OCI-LY3 (cell line): ENCODE results near the gene HOXB1.

Source experiments
- H2AFZ ChIP-seq: fragments of 200-600, 300-600 bp; shearing (Covaris generic); 2 replicates; pipeline ENCODE4 v1.6.0; 2014; ENCODE audit warnings: antibody characterized with exemption, low read depth, low read length
- H3K27ac ChIP-seq: fragments of 200-600, 300-600 bp; sonication (generic); 2 replicates; pipeline ENCODE4 v1.5.1; 2014; ENCODE audit warnings: mild to moderate bottlenecking, low read length, moderate library complexity, mixed read lengths
- H3K27me3 ChIP-seq: fragments of 200-600, 300-600 bp; sonication (generic); 2 replicates; pipeline ENCODE4 v1.6.1; 2014; ENCODE audit warnings: low read depth, low read length, mixed read lengths
- H3K36me3 ChIP-seq: fragments of 200-600, 300-600 bp; sonication (generic); replicated peaks from 2 replicates; pipeline ENCODE3; 2014; ENCODE audit warnings: low read depth, low read length, mixed read lengths
- H3K4me1 ChIP-seq: fragments of 300-600, 200-600 bp; sonication (generic); 2 replicates; pipeline ENCODE4 v1.6.1; 2014; ENCODE audit warnings: low read length, mixed read lengths
- H3K4me2 ChIP-seq: fragments of 200-600, 300-600 bp; sonication (generic); 2 replicates; pipeline ENCODE4 v1.6.1; 2014; ENCODE audit warnings: low read length, mixed read lengths
- H3K4me3 ChIP-seq: fragments of 300-600, 200-600 bp; sonication (generic); 2 replicates; pipeline ENCODE4 v1.5.1; 2014; ENCODE audit warnings: antibody characterized with exemption, mild to moderate bottlenecking, low read length, moderate library complexity
- H3K79me2 ChIP-seq: fragments of 300-600, 200-600 bp; shearing (Covaris generic); 2 replicates; pipeline ENCODE4 v1.6.1; 2014; ENCODE audit warnings: mild to moderate bottlenecking, low read length, mixed read lengths
- H3K9ac ChIP-seq: fragments of 300-600, 200-600 bp; shearing (Covaris generic); 2 replicates; pipeline ENCODE4 v1.6.0; 2014; ENCODE audit warnings: mild to moderate bottlenecking, low read length, moderate library complexity
- H3K9me3 ChIP-seq: fragments of 200-600, 300-600 bp; shearing (Covaris generic); 2 replicates; pipeline ENCODE4 v1.6.1; 2014; ENCODE audit warnings: low read length, mixed read lengths; ENCODE audit not compliant: insufficient read depth
- H4K20me1 ChIP-seq: fragments of 200-600, 300-600 bp; sonication (generic); 2 replicates; pipeline ENCODE4 v1.6.1; 2016; ENCODE audit warnings: low read length, mixed read lengths; ENCODE audit not compliant: insufficient read depth
- CTCF ChIP-seq: fragments of 200-600, 300-600 bp; sonication (generic); IDR thresholded peaks from 2 replicates; pipeline ENCODE4 v1.5.1; 2014; ENCODE audit warnings: antibody characterized with exemption, low read length, low read depth
- EZH2phosphoT487 ChIP-seq: fragments of 200-600 bp; shearing (Covaris generic); IDR thresholded peaks from 2 replicates; pipeline ENCODE4 v1.6.1; 2018; ENCODE audit warnings: antibody characterized with exemption, mixed run types, low read depth

HOXB1 gene

GRCh38 chr17:48530887-48531272 is at the start of gene HOXB1:
TSS of gene HOXB1 (minus strand) at chr17:48531011. CDS start at chr17:48530904, 107 bp downstream.
- H3K4me2 ChIP-seq = no peak within 1 kb of the TSS
- H3K27ac ChIP-seq = no peak within 1 kb of the TSS
- no peaks in the 10 kb centered on the region for H3K79me2 ChIP-seq
- H3K4me1 ChIP-seq = peaks cover 16% of the 10 kb centered on the region
- no peaks in the 10 kb centered on the region for H3K27me3 ChIP-seq
- no peaks in the 10 kb centered on the region for H3K36me3 ChIP-seq
- no peak within 1 kb of the TSS for H3K9ac ChIP-seq
- TF ChIP-seq CTCF (no peak), EZH2phosphoT487 (no peak)
- no peaks in the 10 kb centered on the region for H4K20me1 ChIP-seq
- peak within 1 kb of the TSS; percentile 46 for H2AFZ ChIP-seq
- H3K9me3 ChIP-seq = no peaks in the 10 kb centered on the region
- H3K4me3 ChIP-seq = no peak within 1 kb of the TSS

- H3K4me3 ChIP-seq = peak overlapping the region; percentile 90
- TF ChIP-seq EZH2phosphoT487 (no peak), CTCF (no peak)
- peak overlapping the region; percentile 98 for H3K4me2 ChIP-seq
- H3K9me3 ChIP-seq = no peaks in the 10 kb centered on the region
- H3K27me3 ChIP-seq = no peaks in the 10 kb centered on the region
- peaks cover 10% of the 10 kb centered on the region for H3K36me3 ChIP-seq
- peak overlapping the region; percentile 92 for H3K27ac ChIP-seq
- peaks cover 45% of the 10 kb centered on the region for H3K79me2 ChIP-seq
- H4K20me1 ChIP-seq = no peaks in the 10 kb centered on the region
- H2AFZ ChIP-seq = no peak overlapping the region
- H3K9ac ChIP-seq = peak overlapping the region; percentile 99
- H3K4me1 ChIP-seq = peaks cover 57% of the 10 kb centered on the region
Measured at GRCh38 chr17:48579760-48580554, 49.1 kb upstream of the HOXB1 start.

- Histone ChIP-seq H3K9me3 (no peaks in the 10 kb centered on the region), H3K79me2 (peaks cover 46% of the 10 kb centered on the region), H3K27ac (peak overlapping the region; percentile 92), H3K9ac (peak overlapping the region; percentile 99), H3K27me3 (no peaks in the 10 kb centered on the region), H4K20me1 (no peaks in the 10 kb centered on the region), H3K4me2 (peak overlapping the region; percentile 98), H2AFZ (no peak overlapping the region), H3K36me3 (peaks cover 12% of the 10 kb centered on the region), H3K4me1 (peaks cover 60% of the 10 kb centered on the region), H3K4me3 (peak overlapping the region; percentile 90)
- no peak for TF ChIP-seq EZH2phosphoT487
Measured at GRCh38 chr17:48579471-48579759, 48.6 kb upstream of the HOXB1 start.

GRCh38 chr17:48578616-48579470 is 48.0 kb upstream of the HOXB1 start:
- H3K27ac ChIP-seq = peak overlapping the region; percentile 92
- no peaks in the 10 kb centered on the region for H3K27me3 ChIP-seq
- peaks cover 60% of the 10 kb centered on the region for H3K4me1 ChIP-seq
- H4K20me1 ChIP-seq = no peaks in the 10 kb centered on the region
- H3K4me2 ChIP-seq = peak overlapping the region; percentile 98
- H3K79me2 ChIP-seq = peaks cover 49% of the 10 kb centered on the region
- H3K9me3 ChIP-seq = no peaks in the 10 kb centered on the region
- TF ChIP-seq EZH2phosphoT487 (no peak), CTCF (peak; percentile 14; the same call in 1 of the 2 replicates)
- H3K36me3 ChIP-seq = peaks cover 16% of the 10 kb centered on the region
- peak overlapping the region; percentile 90 for H3K4me3 ChIP-seq
- H2AFZ ChIP-seq = no peak overlapping the region
- H3K9ac ChIP-seq = peak overlapping the region; percentile 99
